Breast epithelium (tissue), 3 donors: ENCODE results near the gene PFN4.

Experiments
- CTCF ChIP-seq, 3 donors: fragments of 450-650 bp; IDR thresholded peaks; one replicate each; pipeline ENCODE4 v1.5.1; 2016 to 2017; ENCODE audit warnings: antibody characterized with exemption in 3 of 3, mild to moderate bottlenecking in 3 of 3, moderate library complexity in 3 of 3
- POLR2A ChIP-seq: fragments of 450-650 bp; IDR thresholded peaks from one replicate; pipeline ENCODE4 v1.6.1; 2016; ENCODE audit warnings: antibody characterized with exemption, mild to moderate bottlenecking, moderate library complexity
- POLR2AphosphoS5 ChIP-seq, 3 donors: sonication (generic); formaldehyde crosslinking; IDR thresholded peaks; one replicate each; pipeline ENCODE4 v1.6.1; 2017; ENCODE audit warnings: antibody characterized with exemption in 3 of 3

- TF ChIP-seq POLR2AphosphoS5 (IDR thresholded peaks at IDR 0.05) (no peak), CTCF (IDR thresholded peaks at IDR 0.05) (no peak), POLR2A (no peak)
Measured at GRCh38 chr2:24085200-24085489, 38.0 kb downstream of the PFN4 start.
